ENCODE measurements around the gene MARCHF2.
"Not testable (repeated sequence)": the region's sequence is repeated elsewhere in the genome, so short reads cannot be mapped to it uniquely, and the experiment has no call there.

The MARCHF2 gene

DNA sequence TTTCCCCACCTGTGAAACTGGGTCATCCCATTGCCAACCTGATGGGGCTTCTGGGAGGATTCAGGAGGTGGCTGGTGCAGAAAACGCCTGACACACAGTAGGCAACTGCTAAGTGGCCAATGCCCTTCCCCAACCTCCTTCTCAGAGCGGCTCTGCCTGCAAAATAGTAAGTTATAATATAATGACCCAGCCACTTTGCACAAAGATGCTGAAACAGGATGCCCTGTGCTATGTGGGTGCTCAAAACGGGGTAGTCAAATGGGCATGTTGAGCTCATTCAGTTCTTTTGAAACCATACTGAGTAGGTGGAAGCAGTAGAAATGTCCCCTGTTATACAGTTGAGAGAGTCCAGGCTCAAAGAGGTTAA is 507 bp downstream of the MARCHF2 start:
- no peak for FAIRE-seq

- FAIRE-seq, result no peak
Measured at GRCh38 chr19:8416796-8417195, 3.7 kb downstream of the MARCHF2 start.

DNA sequence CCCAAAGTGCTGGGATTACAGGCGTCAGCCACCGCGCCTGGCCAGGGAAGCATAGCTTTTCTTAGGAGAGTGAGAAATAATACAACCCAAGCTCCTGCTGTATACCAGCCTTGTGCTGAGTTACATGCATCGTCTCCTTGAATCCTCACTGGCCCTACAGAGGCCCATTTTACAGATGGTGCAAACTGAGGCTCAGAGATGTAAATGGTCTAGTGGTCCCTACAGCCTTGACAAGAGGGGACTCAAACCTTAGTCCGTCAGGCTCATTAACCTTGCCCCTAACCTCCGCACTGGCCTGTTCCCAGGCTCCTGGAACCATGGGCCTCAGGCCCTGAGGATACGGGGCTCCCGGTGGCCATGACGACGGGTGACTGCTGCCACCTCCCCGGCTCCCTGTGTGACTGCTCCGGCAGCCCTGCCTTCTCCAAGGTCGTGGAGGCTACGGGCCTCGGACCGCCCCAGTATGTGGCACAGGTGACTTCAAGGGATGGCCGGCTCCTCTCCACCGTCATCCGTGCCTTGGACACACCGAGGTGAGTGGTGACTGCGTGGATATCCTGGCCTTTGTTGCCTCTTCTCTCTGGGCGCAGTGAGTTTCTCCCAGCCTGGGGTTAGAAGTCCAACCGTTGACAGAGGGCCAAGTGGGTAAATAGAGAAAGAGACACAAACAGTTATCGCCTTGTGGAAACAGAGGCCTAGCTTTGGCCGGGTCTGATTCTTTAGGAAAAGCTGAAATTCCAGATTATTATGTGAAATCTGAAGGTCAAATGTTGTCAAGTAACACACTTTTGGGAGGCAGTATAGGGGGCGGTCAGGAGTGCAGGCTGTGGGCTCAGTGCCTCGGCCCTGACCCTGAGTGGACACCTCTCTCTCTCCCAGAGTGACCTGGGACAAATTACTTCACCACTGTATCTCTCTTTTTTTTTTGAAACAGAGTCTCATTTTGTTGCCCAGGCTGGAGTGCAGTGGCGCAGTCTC is 8.7 kb downstream of the MARCHF2 start:
- no peak for FAIRE-seq

DNA sequence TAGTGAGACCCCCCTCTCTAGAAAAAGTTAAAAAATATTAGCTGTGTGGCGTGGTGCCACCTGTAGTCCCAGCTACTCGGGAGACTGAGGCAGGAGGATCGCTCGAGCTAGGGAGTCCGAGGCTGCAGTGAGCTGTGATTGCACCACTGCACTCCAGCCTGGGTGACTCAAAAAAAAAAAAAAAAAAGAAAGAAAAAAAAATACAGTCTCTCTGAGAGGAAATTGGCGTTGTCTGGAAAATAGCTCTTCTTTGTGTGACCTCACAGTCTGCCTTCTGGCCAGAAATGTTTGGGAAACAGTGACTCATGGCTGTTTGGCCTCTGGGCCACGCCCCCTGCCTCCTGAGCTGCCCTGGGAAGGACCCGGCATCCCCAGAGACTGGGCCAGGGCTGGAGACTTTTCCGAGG is 10.7 kb downstream of the MARCHF2 start:
- FAIRE-seq, result no peak

DNA sequence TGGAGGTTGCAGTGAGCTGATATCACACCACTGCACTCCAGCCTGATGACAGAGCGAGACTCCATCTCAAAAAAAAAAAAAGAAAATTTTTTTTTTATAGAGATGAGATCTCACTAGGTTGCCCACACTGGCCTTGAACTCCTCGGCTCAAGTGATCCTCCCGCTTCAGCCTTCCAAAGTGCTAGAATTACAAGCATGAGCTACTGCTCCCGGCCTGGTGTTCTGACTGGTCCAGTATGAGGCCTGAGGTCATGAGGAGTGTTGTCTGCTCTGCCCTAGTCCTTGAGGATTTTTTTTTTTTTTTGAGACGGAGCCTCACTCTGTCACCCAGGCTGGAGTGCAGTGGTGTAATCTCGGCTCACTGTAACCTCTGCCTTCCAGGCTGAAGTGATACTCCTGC is 12.2 kb downstream of the MARCHF2 start:
- FAIRE-seq, result not testable (repeated sequence)

DNA sequence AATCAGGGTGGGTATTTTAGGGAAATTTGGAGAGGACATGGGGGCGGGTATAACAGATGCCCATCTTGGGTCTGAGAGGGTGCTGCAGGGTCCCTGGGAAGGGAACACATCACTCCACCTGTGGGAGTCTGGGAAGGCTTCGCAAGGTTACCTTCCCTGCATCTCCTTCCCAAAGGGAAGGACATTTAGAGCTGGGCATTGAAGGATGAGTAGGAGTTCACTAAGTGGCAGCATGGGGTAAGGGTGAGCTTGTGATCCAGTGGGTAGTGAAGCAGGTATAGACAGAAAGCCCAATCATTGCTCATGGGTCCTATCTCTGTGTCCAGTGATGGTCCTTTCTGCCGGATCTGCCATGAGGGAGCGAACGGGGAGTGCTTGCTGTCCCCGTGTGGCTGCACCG is 13.2 kb downstream of the MARCHF2 start:
- no peak for FAIRE-seq

DNA sequence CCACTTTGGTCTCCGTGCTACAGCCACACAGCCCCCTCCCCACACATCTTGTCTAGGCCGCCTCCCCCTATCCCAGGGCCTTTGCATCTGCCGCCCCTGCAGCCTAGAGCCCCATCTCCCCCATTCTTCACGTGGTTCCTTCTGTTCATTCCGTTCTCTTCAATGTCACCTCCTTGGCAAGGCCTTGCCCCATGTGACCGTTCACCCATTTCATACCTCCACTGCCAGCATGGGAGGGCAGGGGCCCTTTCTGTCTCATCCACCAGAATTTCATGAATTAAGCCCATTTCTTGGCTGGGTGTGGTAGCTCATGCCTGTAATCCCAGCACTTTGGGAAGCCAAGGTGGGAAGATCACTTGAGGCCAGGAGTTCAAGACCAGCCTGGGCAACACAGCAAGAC is 15.9 kb downstream of the MARCHF2 start:
- FAIRE-seq, result no peak

GRCh38 chr19:8429826-8430225 is 16.7 kb downstream of the MARCHF2 start:
- FAIRE-seq, result no peak

- FAIRE-seq, result no peak
Measured at GRCh38 chr19:8430650-8431049, 17.5 kb downstream of the MARCHF2 start.

- no peak for FAIRE-seq
Measured at GRCh38 chr19:8438236-8438635, 25.1 kb downstream of the MARCHF2 start.

- no peak for FAIRE-seq
Measured at GRCh38 chr19:8441725-8442544, 28.8 kb downstream of the MARCHF2 start.

DNA sequence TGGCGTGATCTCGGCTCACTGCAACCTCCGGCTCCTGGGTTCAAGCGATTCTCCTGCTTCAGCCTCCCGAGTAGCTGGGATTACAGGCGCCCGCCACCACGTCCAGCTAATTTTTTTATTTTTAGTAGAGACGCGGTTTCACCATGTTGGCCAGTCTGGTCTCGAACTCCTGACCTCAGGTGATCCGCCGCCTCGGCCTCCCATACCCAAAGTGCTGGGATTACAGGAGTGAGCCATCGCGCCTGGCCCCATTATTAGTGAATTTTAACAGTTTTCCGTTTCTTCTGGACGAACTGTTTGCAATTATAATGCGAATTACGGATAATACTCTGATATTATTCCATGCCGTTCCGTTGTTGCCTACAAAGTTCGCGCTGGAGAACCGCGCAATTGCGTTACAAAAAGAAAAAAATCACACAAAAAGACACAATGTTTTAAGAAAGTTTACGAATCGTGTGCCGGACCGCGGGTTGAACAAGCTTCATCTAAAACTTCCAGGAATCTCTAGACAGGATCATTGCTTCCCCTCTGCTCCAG is 31.1 kb downstream of the MARCHF2 start:
- FAIRE-seq, result not testable (repeated sequence)

DNA sequence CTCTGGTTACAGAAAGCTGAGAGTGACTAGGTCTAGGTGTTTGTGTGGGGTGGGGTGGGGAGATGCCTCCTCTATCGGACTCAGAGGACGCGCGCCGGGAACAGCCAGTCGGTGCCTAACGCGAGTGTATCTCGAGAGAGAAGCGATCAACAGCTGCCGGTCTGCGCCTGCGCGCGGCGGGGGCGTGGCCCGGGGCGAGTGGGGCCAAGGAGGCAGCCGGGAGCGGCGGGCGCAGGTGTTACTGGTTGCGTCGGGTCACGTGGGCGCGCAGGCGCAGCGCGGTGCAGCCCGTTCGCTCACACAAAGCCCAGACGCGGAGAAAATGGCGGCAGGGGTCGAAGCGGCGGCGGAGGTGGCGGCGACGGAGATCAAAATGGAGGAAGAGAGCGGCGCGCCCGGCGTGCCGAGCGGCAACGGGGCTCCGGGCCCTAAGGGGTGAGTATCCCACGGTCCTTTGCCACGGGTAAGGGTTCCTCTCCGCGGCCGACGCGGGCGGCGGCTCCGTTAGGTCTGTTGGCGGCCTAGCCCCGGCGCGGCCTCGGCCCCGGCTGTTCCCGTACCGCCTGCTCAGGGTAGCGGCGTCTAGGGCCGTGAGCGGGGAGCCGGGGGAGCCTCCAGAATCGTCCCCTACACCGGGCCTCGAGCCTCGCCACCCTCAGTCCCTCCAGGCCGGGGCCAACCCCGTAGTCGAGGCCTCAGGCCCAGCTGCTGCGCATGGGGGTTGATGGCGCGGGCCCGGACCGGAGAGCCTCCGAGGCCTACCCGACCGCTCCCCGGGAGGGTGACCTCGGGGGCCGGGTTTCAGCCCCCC is 31.8 kb downstream of the MARCHF2 start, which contains the start of gene HNRNPM:
Gene HNRNPM, plus strand, starts transcription at position 299 of the 811 bp plus-strand sequence. Its CDS starts 24 bp downstream, at position 323.
- FAIRE-seq, result no peak

- FAIRE-seq, result no peak
Measured at GRCh38 chr19:8445488-8446001, 32.4 kb downstream of the MARCHF2 start.

DNA sequence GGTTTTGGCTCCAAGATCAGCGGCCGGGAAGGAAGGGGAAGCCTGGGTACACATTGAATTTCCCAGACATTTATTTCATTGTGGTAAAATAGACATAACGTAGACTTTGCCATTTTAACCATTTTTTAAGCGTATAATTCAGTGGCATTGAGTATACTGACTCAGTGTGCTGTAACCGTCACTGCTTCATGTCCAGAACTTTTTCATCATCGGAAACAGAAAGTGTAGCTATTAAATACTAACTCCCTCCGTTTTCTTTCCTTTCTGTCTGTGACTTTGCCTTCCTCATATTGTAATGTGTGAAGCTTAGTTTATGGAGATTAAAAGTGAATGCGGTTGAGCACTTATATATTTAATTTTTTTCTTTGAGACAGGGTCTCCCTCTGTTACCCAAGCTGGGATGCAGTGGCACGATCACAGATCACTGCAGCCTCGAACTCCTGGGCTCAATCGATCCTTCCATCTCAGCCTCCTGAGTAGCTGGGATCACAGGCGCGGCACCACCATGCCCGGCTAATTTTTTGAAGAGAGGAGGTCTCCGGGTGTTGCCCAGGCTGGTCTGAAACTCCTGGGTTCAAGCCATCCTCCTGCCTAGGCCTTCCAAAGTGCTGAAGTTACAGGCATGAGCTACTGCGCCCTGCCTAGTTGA is 33.1 kb downstream of the MARCHF2 start:
- no peak for FAIRE-seq

GRCh38 chr19:8449830-8450229 is 36.7 kb downstream of the MARCHF2 start:
- FAIRE-seq, result no peak

- no peak for FAIRE-seq
Measured at GRCh38 chr19:8451377-8451776, 38.3 kb downstream of the MARCHF2 start.

DNA sequence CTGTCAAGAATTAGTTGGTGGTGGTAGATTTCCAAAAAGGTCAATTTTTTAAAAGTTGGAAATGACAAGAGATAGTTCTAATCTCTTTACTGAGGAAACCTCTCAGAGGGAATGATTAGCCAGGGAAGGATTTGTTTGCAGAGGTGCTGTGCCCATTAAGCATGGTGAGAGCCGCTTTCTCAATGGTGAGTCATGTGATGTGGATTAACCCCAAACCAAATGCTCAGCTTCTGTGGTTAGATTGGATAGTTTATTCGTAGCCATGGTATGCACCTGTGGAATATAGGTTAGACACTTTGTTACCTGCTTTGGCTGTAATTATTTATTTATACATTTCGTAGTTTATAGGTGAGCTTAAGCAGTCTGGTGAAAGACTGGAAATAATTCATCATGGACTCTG is 38.8 kb downstream of the MARCHF2 start:
- no peak for FAIRE-seq

- FAIRE-seq, result no peak
Measured at GRCh38 chr19:8452446-8453123, 39.5 kb downstream of the MARCHF2 start.

DNA sequence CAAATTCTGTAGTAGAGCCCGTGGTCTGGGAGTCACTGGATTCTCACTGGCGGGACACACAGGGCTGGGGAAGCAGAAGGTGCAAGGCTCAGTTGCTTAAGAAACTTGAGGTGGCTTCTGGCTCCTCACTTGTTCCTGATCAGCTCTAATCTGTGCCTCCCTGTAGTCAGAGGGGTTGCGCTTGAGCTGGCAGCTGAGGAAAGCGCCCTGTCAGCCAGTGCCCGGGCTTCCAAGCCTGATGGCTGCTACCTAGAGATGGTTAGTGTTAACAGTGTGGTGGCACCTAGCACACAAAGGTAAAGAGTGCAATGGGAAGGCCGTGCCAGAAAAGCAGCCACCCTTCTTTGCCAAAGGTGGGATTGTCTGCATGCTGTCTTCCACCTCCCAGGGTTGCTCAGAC is 40.5 kb downstream of the MARCHF2 start:
- no peak for FAIRE-seq

DNA sequence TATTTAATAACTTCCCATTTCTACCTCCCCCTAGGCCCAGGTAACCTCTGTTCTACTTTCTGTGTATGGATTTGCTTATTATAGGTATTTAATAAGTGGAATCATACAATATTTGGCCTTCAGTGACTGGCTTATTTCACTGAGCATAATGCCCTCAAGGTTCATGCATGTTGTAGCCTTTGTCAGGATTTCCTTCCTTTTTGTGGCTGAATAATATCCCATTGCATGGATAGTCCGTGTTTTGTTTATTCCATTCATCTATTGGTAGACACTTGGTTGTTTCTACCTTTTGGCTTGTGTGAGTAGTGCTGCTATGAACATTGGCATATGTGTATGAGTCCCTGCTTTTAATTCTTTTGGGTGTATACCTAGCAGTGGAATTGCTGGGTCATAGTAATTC is 41.1 kb downstream of the MARCHF2 start:
- FAIRE-seq, result no peak

All from colon (tissue), 2 donors.